ENCODE data around the gene SERPINA9. TPM values are rescaled to one million over a fixed set of nuclear protein-coding genes. Genes with fewer than 3 reads are reported as not detected.

SERPINA9 gene
- total RNA-seq, 1 donor from 2014 or later: not detected

Other genes with a start within 250 kb of the SERPINA9 start
- gene SERPINA10, start 182.9 kb downstream of the SERPINA9 start, total RNA-seq (ENCODE audit: unreplicated experiment): not detected
- not detected for gene SERPINA6, start 152.9 kb downstream of the SERPINA9 start, total RNA-seq (ENCODE audit: unreplicated experiment)
- not detected for gene SERPINA2, start 109.5 kb downstream of the SERPINA9 start, total RNA-seq (ENCODE audit: unreplicated experiment)
- gene SERPINA1, start 87.6 kb downstream of the SERPINA9 start, total RNA-seq (ENCODE audit: unreplicated experiment): not detected
- 0.18 TPM for gene SERPINA11, start 23.4 kb downstream of the SERPINA9 start, total RNA-seq (ENCODE audit: unreplicated experiment)
- not detected for gene SERPINA12, start 33.3 kb upstream of the SERPINA9 start, total RNA-seq (ENCODE audit: unreplicated experiment)
- not detected for gene SERPINA4, start 85.2 kb upstream of the SERPINA9 start, total RNA-seq (ENCODE audit: unreplicated experiment)
- gene SERPINA5, start 105.2 kb upstream of the SERPINA9 start, total RNA-seq (ENCODE audit: unreplicated experiment): 0.26 TPM
- gene SERPINA3, start 136.2 kb upstream of the SERPINA9 start, total RNA-seq (ENCODE audit: unreplicated experiment): not detected

All from endothelial cell (in vitro differentiated cells).